Testis (tissue), 5 donors: ENCODE measurements around the gene RNF19B. TPM values are rescaled to one million over a fixed set of nuclear protein-coding genes. Genes with fewer than 3 reads are reported as not detected.

Experiments
- DNase-seq: peaks from one replicate; pipeline ENCODE4 v3.0.0-alpha.2; 2019
- H3K27ac ChIP-seq, 2 donors: fragments of 200-600 bp; sonication (generic); one replicate each; pipeline ENCODE4 v1.5.1; 2019
- H3K27me3 ChIP-seq: fragments of 200-600 bp; sonication (generic); one replicate; pipeline ENCODE4 v1.5.1; 2019
- H3K36me3 ChIP-seq: fragments of 200-600 bp; sonication (generic); one replicate; pipeline ENCODE4 v1.5.1; 2017; ENCODE audit warnings: low read depth; ENCODE audit errors: missing control alignments
- H3K4me1 ChIP-seq: fragments of 200-600 bp; sonication (generic); one replicate; pipeline ENCODE4 v1.5.1; 2019
- H3K4me3 ChIP-seq, 2 donors: fragments of 200-600 bp; sonication (generic); one replicate each; pipeline ENCODE4 v1.5.1; 2017 to 2019
- H3K9me3 ChIP-seq: fragments of 200-600 bp; sonication (generic); one replicate; pipeline ENCODE4 v1.5.1; 2017
- CTCF ChIP-seq, 3 experiments: fragments of 450-650 bp in 2 of 3; fragments of 200-600 bp in 1 of 3; sonication (generic) in 1 of 3; IDR thresholded peaks; one replicate each; pipeline ENCODE4 v1.5.1; 2016 to 2019; ENCODE audit warnings: antibody characterized with exemption in 3 of 3, mild to moderate bottlenecking in 2 of 3, moderate library complexity in 1 of 3
- POLR2A ChIP-seq: fragments of 450-650 bp; IDR thresholded peaks from one replicate; pipeline ENCODE4 v1.6.1; 2017; ENCODE audit warnings: antibody characterized with exemption, mild to moderate bottlenecking, moderate library complexity
- WGBS, 2 donors: methylation state at CpG; one replicate each; pipeline ENCODE4 v1.1.5; 2018; 5-methylcytosine and 5-hydroxymethylcytosine counted together
- intact Hi-C: fragments of 100-400 bp; cut with DNase I; formaldehyde crosslinking; loops from one replicate; pipeline ENCODE4 v1.15.1; 2023; ENCODE audit warnings: low total_unique reads
- long read RNA-seq, 2 donors: transcript quantifications; one replicate each; lab custom pipeline, GENCODE V29; 2026
- polyA plus RNA-seq: library from polyadenylated mRNA; stranded (reverse); fragments of 350-450 nt; fragmentation: Illumina TruSeq; extraction: RNeasy Lipid Tissue Mini Kit (QIAGEN cat#74804); gene quantifications from one replicate; pipeline ENCODE4 v1.2.3, GENCODE V29; 2014; ENCODE audit warnings: low read depth, low replicate concordance; ENCODE audit not compliant: insufficient read depth
- total RNA-seq, 2 donors: library from RNA; depleted of rRNA; stranded (reverse); fragments of >200 nt; gene quantifications; one replicate each; pipeline ENCODE4 v1.2.3, GENCODE V29; 2016

Gene RNF19B
- 100 to 1,000 TPM; 140 to 141 TPM for total RNA-seq
- polyA plus RNA-seq = 225 TPM
- long read RNA-seq, donor 1, transcript RNF19B-201 (9 exons, 2,334 nt) = major isoform, 6 of 8 reads
- long read RNA-seq, donor 1, partial matches to known transcripts = 0 of 8 reads
- long read RNA-seq, donor 1, other reads (novel, unspliced or antisense) = 0 of 8 reads
- long read RNA-seq, donor 2, partial matches to known transcripts = 0 of 4 reads
- long read RNA-seq, donor 2, other reads (novel, unspliced or antisense) = 0 of 4 reads

GRCh38 chr1:32964461-32965250 lies at the start of gene RNF19B:
Gene RNF19B (minus strand): TSS chr1:32964809. CDS start chr1:32964685, 124 bp downstream.
- intact Hi-C loops = no loop called here
- H3K27me3 ChIP-seq = no peaks in the 10 kb centered on the region
- DNase-seq = peak; percentile 96
- peaks cover 28% of the 10 kb centered on the region for H3K4me1 ChIP-seq
- no peaks in the 10 kb centered on the region for H3K36me3 ChIP-seq
- 2% methylated on average over 20 to 47 of the region's 83 CpGs for WGBS, 2 donors
- peak within 1 kb of the TSS; percentile 80 to 87 for H3K4me3 ChIP-seq
- H3K9me3 ChIP-seq = no peaks in the 10 kb centered on the region
- TF ChIP-seq CTCF (IDR thresholded peaks at IDR 0.05) (peak; percentile 12 to 63 (median 48)), POLR2A (peak; percentile 74)
- peak within 1 kb of the TSS; percentile 70 to 92 for H3K27ac ChIP-seq

- TF ChIP-seq CTCF (IDR thresholded peaks at IDR 0.05) (no peak), POLR2A (no peak)
- H3K36me3 ChIP-seq = no peaks in the 10 kb centered on the region
- no peak for DNase-seq
- WGBS, 2 donors = 83 to 90% methylated on average over 1 of the region's 1 CpG
- no peak overlapping the region for H3K27ac ChIP-seq
- no peaks in the 10 kb centered on the region for H3K9me3 ChIP-seq
- no peak overlapping the region for H3K4me3 ChIP-seq
- H3K4me1 ChIP-seq = peaks cover 20% of the 10 kb centered on the region
- no peaks in the 10 kb centered on the region for H3K27me3 ChIP-seq
- intact Hi-C loops = no loop called here
Measured at GRCh38 chr1:33013791-33014190, 49.2 kb upstream of the RNF19B start.

- H3K4me3 ChIP-seq = no peak overlapping the region
- TF ChIP-seq POLR2A (no peak), CTCF (IDR thresholded peaks at IDR 0.05) (no peak)
- DNase-seq = no peak
- intact Hi-C loops = no loop called here
- peak overlapping the region; percentile 43 to 72 for H3K27ac ChIP-seq
- H3K36me3 ChIP-seq = no peaks in the 10 kb centered on the region
- no peaks in the 10 kb centered on the region for H3K27me3 ChIP-seq
- H3K9me3 ChIP-seq = no peaks in the 10 kb centered on the region
- WGBS, 2 donors = 66 to 73% methylated on average over 3 of the region's 3 CpGs
- H3K4me1 ChIP-seq = peaks cover 22% of the 10 kb centered on the region
Measured at GRCh38 chr1:33012165-33012564, 47.6 kb upstream of the RNF19B start.

GRCh38 chr1:33010932-33011731 lies 46.5 kb upstream of the RNF19B start:
- Histone ChIP-seq H3K4me1 (peaks cover 26% of the 10 kb centered on the region), H3K36me3 (no peaks in the 10 kb centered on the region), H3K27ac (peak overlapping the region; percentile 43 to 72), H3K4me3 (no peak overlapping the region), H3K9me3 (no peaks in the 10 kb centered on the region), H3K27me3 (no peaks in the 10 kb centered on the region)
- DNase-seq = peak; percentile 68
- WGBS, 2 donors = 50 to 59% methylated on average over 5 of the region's 5 CpGs
- intact Hi-C loops = no loop called here
- no peak for TF ChIP-seq CTCF (IDR thresholded peaks at IDR 0.05)
- no peak for TF ChIP-seq POLR2A
